Thyroid gland (tissue), 4 donors: ENCODE measurements around the gene B9D1.

ENCODE experiments used
- POLR2A ChIP-seq, 2 donors: fragments of 450-650 bp; IDR thresholded peaks; one replicate each; pipeline ENCODE4 v1.6.1; 2017; ENCODE audit warnings: antibody characterized with exemption in 2 of 2, mild to moderate bottlenecking in 2 of 2, moderate library complexity in 1 of 2
- TF ChIP-seq, protein P1 (sequence below), 6 experiments: fragments of 200-600 bp in 3 of 6; fragments of 450-650 bp in 3 of 6; sonication (generic) in 3 of 6; IDR thresholded peaks; one replicate each; pipeline ENCODE4 v1.5.1; 2016 to 2019; ENCODE audit warnings: antibody characterized with exemption in 6 of 6, mild to moderate bottlenecking in 2 of 6, inconsistent platforms in 1 of 6, moderate library complexity in 1 of 6

DNA sequence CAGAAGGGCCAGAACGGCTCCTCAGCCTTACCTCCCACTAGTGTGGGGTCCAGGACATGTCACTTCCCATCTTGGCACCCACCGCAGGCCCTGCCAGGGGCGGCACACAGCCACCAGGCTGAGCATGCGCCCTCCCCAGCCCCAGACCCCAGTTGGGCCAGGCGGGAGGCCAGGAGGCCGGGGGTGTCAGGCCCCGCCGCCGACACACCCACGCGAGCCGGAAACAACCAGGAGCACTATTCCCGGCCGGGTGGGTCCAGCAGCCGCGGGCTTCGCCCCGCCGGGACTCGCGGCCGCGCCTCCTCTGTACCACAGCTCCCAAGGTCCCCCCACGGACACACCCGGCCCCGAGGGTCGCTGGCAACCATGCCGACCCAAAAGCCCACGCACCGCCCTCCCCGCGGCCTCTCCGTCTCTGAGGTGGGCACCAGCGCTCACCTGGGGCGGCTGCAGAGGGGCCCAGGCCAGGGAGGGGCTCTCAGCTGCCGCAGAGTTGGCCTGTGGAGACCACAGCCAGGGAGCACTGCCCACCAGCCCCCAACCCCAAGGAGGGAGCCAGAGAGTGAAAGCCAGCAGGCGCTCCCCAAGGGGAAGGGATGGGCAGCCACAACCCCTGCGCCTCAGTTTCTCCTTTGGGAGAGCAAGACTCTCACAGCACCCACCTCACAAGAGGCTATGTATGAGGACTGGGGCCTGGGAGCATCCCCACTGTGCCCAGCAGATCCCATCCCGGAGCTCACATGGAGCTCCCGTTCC lies 18.0 kb downstream of the B9D1 start:
- TF ChIP-seq, protein P1, sequence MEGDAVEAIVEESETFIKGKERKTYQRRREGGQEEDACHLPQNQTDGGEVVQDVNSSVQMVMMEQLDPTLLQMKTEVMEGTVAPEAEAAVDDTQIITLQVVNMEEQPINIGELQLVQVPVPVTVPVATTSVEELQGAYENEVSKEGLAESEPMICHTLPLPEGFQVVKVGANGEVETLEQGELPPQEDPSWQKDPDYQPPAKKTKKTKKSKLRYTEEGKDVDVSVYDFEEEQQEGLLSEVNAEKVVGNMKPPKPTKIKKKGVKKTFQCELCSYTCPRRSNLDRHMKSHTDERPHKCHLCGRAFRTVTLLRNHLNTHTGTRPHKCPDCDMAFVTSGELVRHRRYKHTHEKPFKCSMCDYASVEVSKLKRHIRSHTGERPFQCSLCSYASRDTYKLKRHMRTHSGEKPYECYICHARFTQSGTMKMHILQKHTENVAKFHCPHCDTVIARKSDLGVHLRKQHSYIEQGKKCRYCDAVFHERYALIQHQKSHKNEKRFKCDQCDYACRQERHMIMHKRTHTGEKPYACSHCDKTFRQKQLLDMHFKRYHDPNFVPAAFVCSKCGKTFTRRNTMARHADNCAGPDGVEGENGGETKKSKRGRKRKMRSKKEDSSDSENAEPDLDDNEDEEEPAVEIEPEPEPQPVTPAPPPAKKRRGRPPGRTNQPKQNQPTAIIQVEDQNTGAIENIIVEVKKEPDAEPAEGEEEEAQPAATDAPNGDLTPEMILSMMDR (IDR thresholded peaks at IDR 0.05): no peak
- no peak for TF ChIP-seq POLR2A (IDR thresholded peaks at IDR 0.05)
